Measurements from ENCODE around the gene HEBP2.

DNA sequence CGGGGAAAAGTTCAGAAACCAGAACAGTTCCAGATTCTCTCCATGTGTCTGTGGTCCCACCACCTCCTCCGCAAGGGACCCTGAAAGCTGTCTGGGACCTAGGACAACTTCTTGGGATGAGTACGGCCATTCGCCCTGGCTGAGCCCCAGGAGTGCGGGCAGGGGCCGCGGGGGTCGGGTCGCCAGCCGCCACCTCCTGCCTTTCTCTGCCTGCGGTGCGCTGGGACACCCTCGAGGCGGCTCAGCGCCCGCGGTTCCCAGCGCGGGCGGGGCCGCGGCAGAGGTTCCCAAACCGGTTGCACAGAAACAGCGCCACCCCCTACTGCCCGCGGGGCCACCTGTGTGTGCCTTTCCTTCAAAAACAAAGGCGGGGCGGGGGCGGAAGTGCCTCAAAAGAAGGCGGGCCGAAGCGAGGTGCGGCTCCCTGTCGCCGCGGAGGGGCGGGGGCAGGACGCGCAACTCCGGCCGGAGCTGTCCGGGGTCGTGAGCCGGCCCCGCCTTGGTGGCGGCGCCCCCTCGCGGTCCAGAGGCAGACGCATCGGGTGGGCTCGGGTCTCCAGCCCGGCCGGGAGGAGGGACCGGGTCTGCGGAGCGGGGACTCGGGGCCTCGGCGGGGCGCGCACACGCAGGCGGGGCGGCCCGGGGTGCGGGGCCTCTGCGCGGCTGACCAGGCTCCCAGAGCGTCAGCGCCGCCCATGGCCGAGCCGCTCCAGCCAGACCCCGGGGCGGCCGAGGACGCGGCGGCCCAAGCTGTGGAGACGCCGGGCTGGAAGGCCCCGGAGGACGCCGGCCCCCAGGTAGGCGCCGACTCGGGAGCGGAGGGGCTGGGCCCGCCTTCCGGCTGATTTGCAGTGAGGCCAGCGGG, at the start of gene HEBP2:
- TF ChIP-seq, protein P1, sequence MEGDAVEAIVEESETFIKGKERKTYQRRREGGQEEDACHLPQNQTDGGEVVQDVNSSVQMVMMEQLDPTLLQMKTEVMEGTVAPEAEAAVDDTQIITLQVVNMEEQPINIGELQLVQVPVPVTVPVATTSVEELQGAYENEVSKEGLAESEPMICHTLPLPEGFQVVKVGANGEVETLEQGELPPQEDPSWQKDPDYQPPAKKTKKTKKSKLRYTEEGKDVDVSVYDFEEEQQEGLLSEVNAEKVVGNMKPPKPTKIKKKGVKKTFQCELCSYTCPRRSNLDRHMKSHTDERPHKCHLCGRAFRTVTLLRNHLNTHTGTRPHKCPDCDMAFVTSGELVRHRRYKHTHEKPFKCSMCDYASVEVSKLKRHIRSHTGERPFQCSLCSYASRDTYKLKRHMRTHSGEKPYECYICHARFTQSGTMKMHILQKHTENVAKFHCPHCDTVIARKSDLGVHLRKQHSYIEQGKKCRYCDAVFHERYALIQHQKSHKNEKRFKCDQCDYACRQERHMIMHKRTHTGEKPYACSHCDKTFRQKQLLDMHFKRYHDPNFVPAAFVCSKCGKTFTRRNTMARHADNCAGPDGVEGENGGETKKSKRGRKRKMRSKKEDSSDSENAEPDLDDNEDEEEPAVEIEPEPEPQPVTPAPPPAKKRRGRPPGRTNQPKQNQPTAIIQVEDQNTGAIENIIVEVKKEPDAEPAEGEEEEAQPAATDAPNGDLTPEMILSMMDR (IDR thresholded peaks at IDR 0.05), result peak in 3 of 4 experiments; percentile 47 to 78 (median 58)
- peak; percentile 76 for TF ChIP-seq POLR2AphosphoS5 (IDR thresholded peaks at IDR 0.05)

All from gastroesophageal sphincter (tissue), 3 donors.